Stimulated activated CD8-positive, alpha-beta memory T cell treated with anti-CD3 and anti-CD28 coated beads, Interleukin-12 subunit alpha, Interleukin-12 subunit beta, amount 100 ng/mL, for 24 hours (primary cell): ENCODE results near the gene DNAAF5.
"Not testable (repeated sequence)": the region's sequence is repeated elsewhere in the genome, so short reads cannot be mapped to it uniquely, and the experiment has no call there.

Source experiments
- DNase-seq: peaks from one replicate; pipeline ENCODE4 v3.0.0-alpha.2; 2020; ENCODE audit errors: extremely low read depth

DNAAF5 gene

DNA sequence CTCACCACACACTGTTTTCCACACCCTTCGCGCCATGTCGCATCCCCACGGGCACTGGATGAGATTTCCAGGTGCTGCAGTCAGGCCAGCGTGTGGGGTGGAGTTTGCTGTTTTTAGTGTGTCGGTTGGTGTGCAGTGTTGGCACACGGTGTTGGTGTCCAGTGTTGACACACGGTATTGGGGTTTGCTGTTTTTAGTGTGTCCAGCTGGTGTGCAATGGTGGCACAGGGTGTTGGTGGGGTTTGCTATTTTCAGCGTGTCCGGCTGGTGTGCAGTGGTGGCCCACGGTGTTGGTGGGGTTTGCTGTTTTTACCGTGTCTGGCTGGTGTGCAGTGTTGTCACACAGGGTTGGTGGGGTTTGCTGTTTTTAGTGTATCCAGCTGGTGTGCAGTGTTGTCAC, 20.7 kb downstream of the DNAAF5 start:
- no peak for DNase-seq

- no peak for DNase-seq
These were observed 21.9 kb downstream of the DNAAF5 start for GRCh38 chr7:748446-748845.

DNA sequence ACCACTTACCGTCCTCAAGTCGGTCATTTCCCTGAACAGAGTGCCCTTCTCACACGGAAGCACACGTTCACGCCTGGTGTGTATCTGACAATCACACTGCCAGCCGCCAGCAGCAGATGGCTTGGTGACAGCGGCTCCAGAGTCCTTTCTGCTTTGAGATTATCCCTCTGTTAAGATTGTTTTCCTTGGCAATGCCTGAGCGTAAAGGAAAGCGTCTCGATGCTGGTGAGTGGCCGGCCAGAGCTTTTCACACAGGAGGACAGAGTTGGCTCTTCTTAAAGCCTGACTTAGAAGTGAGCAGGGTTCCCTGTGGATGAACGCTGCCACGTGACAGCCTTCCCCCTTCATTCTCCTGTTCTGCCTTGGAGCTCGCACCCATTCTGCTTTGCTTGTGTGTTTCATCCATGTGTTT, 22.6 kb downstream of the DNAAF5 start:
- no peak for DNase-seq

GRCh38 chr7:750111-750905, 23.8 kb downstream of the DNAAF5 start:
- no peak for DNase-seq

DNA sequence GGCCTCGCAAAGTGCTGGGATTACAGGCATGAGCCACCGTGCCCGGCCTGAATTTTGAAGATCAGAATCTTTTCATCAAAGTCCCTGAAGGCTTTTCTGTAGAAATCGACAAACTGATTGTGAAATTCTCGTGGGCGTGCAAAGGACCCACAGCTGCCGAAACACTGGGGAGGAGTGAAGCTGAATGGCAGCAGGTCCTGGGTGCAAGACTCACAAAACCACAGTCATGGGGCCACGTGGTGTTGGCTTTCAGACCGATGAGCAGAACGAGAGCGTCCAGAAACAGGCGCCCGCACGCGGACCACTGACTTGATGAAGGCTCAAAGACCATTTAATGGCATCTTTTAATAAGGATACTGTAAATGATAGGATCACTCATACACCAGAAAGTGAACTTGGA, 25.3 kb downstream of the DNAAF5 start:
- DNase-seq = no peak

GRCh38 chr7:752256-752655, 25.8 kb downstream of the DNAAF5 start:
- not testable (repeated sequence) for DNase-seq

DNA sequence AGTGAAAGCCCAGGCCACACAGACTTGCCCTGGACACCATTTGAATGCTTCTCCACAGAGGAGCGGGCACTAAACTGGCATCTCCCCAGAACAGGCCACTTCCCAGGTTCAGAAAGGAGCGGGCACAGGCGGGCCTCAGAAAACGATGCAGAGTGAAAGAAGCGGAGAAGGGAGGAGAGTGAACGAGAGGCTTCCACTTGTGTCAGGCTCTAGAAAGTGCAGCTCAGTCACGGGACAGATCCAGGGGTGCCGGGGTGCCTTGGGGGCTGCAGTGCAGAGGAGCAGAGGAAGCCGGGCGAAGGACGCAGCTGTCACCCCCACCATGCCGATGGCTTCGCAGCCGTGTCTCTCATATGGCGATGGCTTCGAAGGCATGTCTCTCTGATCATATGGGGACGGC, 26.7 kb downstream of the DNAAF5 start:
- no peak for DNase-seq

GRCh38 chr7:754531-755412, 28.3 kb downstream of the DNAAF5 start:
- no peak for DNase-seq

GRCh38 chr7:755413-755805, 28.9 kb downstream of the DNAAF5 start:
- no peak for DNase-seq

DNA sequence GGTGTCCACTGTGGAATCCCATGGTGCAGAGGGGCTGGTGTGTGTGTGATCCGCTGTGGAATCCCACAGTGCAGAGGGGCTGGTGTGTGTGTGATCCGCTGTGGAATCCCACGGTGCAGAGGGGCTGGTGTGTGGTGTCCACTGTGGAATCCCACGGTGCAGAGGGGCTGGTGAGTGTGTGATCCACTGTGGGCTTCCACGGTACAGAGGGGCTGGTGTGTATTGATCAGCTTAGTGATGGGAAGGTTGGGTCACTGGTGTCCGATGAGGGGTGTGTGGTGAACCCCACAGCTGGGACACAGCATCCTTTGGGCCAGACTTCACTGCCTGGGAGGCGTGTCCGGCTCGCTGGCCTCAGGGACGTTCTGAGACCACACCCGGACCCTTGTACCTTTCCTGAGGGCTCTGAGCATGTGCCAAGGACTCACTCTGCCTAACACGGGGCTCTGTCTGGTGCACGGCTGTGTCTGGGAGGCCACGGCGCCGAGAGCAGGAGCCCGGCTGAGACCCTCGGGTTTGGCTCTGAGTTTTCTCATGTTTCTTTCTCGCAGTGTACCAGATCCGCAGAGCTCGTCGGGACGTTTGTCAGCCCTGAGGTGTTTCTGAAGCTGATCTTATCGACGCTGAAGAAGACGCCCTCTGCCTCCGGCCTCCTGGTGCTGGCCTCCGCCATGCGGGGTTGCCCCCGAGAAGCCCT, 29.9 kb downstream of the DNAAF5 start:
- DNase-seq = no peak

- no peak for DNase-seq
These were observed 30.5 kb downstream of the DNAAF5 start for GRCh38 chr7:756928-757560.

DNA sequence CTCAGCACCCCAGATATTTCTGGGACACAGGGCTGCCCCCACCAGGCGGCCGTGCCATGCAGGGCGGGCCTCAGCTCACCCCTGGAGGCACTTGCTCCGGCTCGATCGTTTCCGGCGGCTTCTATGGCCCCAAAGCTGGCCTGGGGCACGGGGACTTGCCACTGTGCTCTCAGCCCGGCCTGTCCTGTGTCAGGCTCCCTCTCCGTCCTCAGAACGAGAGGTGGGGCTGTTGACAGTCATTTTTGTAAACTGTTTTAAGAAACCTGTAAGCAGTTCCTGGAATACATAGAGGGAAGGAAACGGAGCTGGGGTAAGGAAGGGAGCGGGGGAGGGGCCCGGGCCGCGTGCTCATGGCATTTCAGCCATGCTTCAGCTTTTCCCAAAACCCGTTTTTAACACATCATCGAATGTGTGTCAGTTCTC, 31.3 kb downstream of the DNAAF5 start:
- no peak for DNase-seq

DNA sequence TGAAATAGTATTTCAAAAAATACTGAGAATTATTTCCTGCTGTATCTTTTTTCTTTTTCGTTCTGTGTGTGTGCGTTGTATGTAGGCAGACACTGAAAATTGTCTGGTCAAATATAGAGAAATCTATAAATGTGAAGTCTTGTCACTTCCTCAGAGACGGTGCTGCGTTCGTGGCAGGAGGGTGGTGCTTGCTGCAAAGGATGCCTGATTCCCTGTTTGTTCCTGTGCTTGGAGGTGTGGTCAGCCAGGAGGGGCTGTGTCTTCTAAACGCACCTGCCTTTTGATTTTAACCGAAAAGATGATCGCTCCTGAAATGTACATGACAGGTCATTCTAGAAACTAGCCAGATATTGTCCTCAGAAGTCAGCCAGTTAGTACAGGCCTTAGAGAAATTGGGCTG, 33.1 kb downstream of the DNAAF5 start:
- no peak for DNase-seq

GRCh38 chr7:760006-760405, 33.5 kb downstream of the DNAAF5 start:
- no peak for DNase-seq

GRCh38 chr7:761101-761500, 34.6 kb downstream of the DNAAF5 start:
- DNase-seq = no peak

- DNase-seq = no peak
These were observed 35.1 kb downstream of the DNAAF5 start for GRCh38 chr7:761631-762030.

GRCh38 chr7:762885-763284, 36.4 kb downstream of the DNAAF5 start:
- no peak for DNase-seq

GRCh38 chr7:763762-764161, 37.3 kb downstream of the DNAAF5 start:
- no peak for DNase-seq

GRCh38 chr7:765383-765782, 38.9 kb downstream of the DNAAF5 start:
- no peak for DNase-seq

GRCh38 chr7:767580-767940, 41.1 kb downstream of the DNAAF5 start:
- DNase-seq = no peak

- no peak for DNase-seq
These were observed 41.6 kb downstream of the DNAAF5 start for GRCh38 chr7:767941-768731.
